ENCODE measurements around the gene SDCCAG8. TPM values are rescaled to one million over a fixed set of nuclear protein-coding genes. Genes with fewer than 3 reads are reported as not detected.

SDCCAG8 gene
- total and polyA plus RNA-seq, 4 donors, result 8.5 to 25.8 (median 17.5) TPM

DNA sequence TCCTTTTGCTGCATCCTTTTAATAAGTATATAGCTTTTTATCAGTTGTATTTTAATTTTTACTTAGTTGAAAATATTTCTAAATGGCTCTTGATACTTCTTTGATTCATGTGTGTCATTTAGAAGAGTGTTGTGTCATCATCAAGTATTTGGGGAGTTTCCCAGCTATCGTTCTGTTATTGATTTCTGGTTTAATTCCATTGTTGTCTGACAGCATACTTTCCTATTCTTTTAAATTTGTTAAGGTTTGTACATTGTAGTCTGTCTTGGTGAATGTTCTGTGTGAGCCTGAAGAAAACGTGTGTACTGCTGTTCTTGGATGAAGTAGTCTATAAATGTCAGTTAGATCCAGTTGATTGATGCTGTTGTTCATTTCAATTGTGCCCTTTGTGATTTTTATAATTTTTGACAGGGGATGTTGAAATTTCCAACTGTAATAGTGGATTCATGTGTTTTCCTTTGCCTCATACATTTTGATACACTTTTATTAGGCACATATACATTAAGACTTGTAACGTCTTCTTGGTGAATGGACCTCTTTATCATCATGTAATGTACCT is 24.8 kb downstream of the SDCCAG8 start:
- no peak for DNase-seq (ENCODE audit: low spot score)
- Histone ChIP-seq H3K4me3 (ENCODE audit: low read depth in 1 of 3, low read length in 3 of 3) (no peak overlapping the region), H3K27me3 (ENCODE audit: control insufficient read depth in 4 of 4, insufficient read depth in 4 of 4, low read length in 3 of 4) (no peaks in the 10 kb centered on the region), H3K36me3 (ENCODE audit: control insufficient read depth in 4 of 4, insufficient read depth in 3 of 4, low read depth in 1 of 4, low read length in 3 of 4) (peaks cover 0 to 18% (median 11%) of the 10 kb centered on the region in 4 donors), H3K4me1 (ENCODE audit: control insufficient read depth in 4 of 4, insufficient read depth in 4 of 4, low read length in 3 of 4) (peaks cover 0 to 1% (median 0%) of the 10 kb centered on the region in 4 donors), H3K9me3 (ENCODE audit: control insufficient read depth in 4 of 4, low read length in 3 of 4) (no peaks in the 10 kb centered on the region), H3K9ac (ENCODE audit: low read depth in 1 of 2, low read length in 2 of 2) (no peak overlapping the region), H3K27ac (ENCODE audit: low read depth in 1 of 2, low read length in 2 of 2) (no peak overlapping the region)
- TF ChIP-seq, protein P1, sequence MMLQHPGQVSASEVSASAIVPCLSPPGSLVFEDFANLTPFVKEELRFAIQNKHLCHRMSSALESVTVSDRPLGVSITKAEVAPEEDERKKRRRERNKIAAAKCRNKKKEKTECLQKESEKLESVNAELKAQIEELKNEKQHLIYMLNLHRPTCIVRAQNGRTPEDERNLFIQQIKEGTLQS (IDR thresholded peaks at IDR 0.05), result no peak
- no peak for TF ChIP-seq HNF4G (IDR thresholded peaks at IDR 0.05)
- TF ChIP-seq EGR1 (IDR thresholded peaks at IDR 0.05; ENCODE audit: low read depth in 2 of 2), result no peak
- TF ChIP-seq RAD21 (IDR thresholded peaks at IDR 0.05), result no peak
- no peak for TF ChIP-seq SP1 (IDR thresholded peaks at IDR 0.05)
- no peak for TF ChIP-seq HNF4A (conservative IDR thresholded peaks at IDR 0.05)
- TF ChIP-seq, protein P2, sequence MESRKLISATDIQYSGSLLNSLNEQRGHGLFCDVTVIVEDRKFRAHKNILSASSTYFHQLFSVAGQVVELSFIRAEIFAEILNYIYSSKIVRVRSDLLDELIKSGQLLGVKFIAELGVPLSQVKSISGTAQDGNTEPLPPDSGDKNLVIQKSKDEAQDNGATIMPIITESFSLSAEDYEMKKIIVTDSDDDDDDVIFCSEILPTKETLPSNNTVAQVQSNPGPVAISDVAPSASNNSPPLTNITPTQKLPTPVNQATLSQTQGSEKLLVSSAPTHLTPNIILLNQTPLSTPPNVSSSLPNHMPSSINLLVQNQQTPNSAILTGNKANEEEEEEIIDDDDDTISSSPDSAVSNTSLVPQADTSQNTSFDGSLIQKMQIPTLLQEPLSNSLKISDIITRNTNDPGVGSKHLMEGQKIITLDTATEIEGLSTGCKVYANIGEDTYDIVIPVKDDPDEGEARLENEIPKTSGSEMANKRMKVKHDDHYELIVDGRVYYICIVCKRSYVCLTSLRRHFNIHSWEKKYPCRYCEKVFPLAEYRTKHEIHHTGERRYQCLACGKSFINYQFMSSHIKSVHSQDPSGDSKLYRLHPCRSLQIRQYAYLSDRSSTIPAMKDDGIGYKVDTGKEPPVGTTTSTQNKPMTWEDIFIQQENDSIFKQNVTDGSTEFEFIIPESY (IDR thresholded peaks at IDR 0.05), result no peak
- TF ChIP-seq YY1 (IDR thresholded peaks at IDR 0.05), result no peak
- no peak for TF ChIP-seq JUND (IDR thresholded peaks at IDR 0.05)
- no peak for TF ChIP-seq GABPA (IDR thresholded peaks at IDR 0.05 in 1 of 2, conservative IDR thresholded peaks at IDR 0.05 in 1 of 2)
- TF ChIP-seq, protein P3, sequence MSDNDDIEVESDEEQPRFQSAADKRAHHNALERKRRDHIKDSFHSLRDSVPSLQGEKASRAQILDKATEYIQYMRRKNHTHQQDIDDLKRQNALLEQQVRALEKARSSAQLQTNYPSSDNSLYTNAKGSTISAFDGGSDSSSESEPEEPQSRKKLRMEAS (IDR thresholded peaks at IDR 0.05), result no peak
- 63% methylated on average over 3 of the region's 3 CpGs for WGBS

DNA sequence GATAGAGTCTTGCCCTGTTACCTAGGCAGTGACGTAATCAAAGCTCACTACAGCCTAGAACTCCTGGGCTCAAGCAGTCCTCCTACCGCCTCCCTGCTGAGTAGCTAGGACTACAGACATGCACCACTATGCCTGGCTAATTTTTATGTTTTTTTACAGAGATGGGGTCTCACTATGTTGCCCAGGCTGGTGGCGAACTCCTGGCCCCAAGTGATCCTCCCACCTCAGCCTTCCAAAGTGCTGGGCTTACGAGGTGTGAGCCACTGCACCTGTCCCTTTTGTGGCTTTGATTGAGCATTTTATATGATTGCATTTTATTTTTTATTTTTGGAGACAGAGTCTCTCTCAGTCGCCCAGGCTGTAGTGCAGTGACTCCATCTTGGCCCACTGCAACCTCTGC is 25.8 kb downstream of the SDCCAG8 start:
- H3K27ac ChIP-seq (ENCODE audit: low read depth in 1 of 2, low read length in 2 of 2), result no peak overlapping the region
- H3K4me1 ChIP-seq (ENCODE audit: control insufficient read depth in 4 of 4, insufficient read depth in 4 of 4, low read length in 3 of 4), result peaks cover 0 to 1% (median 0%) of the 10 kb centered on the region in 4 donors
- peaks cover 0 to 14% (median 8%) of the 10 kb centered on the region in 4 donors for H3K36me3 ChIP-seq (ENCODE audit: control insufficient read depth in 4 of 4, insufficient read depth in 3 of 4, low read depth in 1 of 4, low read length in 3 of 4)
- TF ChIP-seq GABPA (IDR thresholded peaks at IDR 0.05 in 1 of 2, conservative IDR thresholded peaks at IDR 0.05 in 1 of 2), result no peak
- TF ChIP-seq, protein P4, sequence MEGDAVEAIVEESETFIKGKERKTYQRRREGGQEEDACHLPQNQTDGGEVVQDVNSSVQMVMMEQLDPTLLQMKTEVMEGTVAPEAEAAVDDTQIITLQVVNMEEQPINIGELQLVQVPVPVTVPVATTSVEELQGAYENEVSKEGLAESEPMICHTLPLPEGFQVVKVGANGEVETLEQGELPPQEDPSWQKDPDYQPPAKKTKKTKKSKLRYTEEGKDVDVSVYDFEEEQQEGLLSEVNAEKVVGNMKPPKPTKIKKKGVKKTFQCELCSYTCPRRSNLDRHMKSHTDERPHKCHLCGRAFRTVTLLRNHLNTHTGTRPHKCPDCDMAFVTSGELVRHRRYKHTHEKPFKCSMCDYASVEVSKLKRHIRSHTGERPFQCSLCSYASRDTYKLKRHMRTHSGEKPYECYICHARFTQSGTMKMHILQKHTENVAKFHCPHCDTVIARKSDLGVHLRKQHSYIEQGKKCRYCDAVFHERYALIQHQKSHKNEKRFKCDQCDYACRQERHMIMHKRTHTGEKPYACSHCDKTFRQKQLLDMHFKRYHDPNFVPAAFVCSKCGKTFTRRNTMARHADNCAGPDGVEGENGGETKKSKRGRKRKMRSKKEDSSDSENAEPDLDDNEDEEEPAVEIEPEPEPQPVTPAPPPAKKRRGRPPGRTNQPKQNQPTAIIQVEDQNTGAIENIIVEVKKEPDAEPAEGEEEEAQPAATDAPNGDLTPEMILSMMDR (IDR thresholded peaks at IDR 0.05; ENCODE audit: low read depth, low read length, missing input control), result no peak
- TF ChIP-seq, protein P5, sequence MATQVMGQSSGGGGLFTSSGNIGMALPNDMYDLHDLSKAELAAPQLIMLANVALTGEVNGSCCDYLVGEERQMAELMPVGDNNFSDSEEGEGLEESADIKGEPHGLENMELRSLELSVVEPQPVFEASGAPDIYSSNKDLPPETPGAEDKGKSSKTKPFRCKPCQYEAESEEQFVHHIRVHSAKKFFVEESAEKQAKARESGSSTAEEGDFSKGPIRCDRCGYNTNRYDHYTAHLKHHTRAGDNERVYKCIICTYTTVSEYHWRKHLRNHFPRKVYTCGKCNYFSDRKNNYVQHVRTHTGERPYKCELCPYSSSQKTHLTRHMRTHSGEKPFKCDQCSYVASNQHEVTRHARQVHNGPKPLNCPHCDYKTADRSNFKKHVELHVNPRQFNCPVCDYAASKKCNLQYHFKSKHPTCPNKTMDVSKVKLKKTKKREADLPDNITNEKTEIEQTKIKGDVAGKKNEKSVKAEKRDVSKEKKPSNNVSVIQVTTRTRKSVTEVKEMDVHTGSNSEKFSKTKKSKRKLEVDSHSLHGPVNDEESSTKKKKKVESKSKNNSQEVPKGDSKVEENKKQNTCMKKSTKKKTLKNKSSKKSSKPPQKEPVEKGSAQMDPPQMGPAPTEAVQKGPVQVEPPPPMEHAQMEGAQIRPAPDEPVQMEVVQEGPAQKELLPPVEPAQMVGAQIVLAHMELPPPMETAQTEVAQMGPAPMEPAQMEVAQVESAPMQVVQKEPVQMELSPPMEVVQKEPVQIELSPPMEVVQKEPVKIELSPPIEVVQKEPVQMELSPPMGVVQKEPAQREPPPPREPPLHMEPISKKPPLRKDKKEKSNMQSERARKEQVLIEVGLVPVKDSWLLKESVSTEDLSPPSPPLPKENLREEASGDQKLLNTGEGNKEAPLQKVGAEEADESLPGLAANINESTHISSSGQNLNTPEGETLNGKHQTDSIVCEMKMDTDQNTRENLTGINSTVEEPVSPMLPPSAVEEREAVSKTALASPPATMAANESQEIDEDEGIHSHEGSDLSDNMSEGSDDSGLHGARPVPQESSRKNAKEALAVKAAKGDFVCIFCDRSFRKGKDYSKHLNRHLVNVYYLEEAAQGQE (IDR thresholded peaks at IDR 0.05), result no peak
- TF ChIP-seq, protein P2 (IDR thresholded peaks at IDR 0.05), result no peak
- WGBS, result 99% methylated on average over 5 of the region's 5 CpGs
- no peaks in the 10 kb centered on the region for H3K27me3 ChIP-seq (ENCODE audit: control insufficient read depth in 4 of 4, insufficient read depth in 4 of 4, low read length in 3 of 4)
- no peak overlapping the region for H3K9ac ChIP-seq (ENCODE audit: low read depth in 1 of 2, low read length in 2 of 2)
- no peak for DNase-seq (ENCODE audit: low spot score)
- H3K4me3 ChIP-seq (ENCODE audit: low read depth in 1 of 3, low read length in 3 of 3), result no peak overlapping the region
- no peaks in the 10 kb centered on the region for H3K9me3 ChIP-seq (ENCODE audit: control insufficient read depth in 4 of 4, low read length in 3 of 4)
